AML-193 (cell line): Measurements from ENCODE around the gene PHEX.

ENCODE experiments used
- DNase-seq, 2 experiments: peaks; one replicate each; lab custom pipeline; 2025; lab: John Stamatoyannopoulos, UW

PHEX gene

GRCh38 chrX:22032084-22032483, at the start of gene PHEX:
Gene PHEX, plus strand, starts transcription at chrX:22032325. Its CDS starts 681 bp downstream, at chrX:22033006.
- DNase-seq, result no peak

DNA sequence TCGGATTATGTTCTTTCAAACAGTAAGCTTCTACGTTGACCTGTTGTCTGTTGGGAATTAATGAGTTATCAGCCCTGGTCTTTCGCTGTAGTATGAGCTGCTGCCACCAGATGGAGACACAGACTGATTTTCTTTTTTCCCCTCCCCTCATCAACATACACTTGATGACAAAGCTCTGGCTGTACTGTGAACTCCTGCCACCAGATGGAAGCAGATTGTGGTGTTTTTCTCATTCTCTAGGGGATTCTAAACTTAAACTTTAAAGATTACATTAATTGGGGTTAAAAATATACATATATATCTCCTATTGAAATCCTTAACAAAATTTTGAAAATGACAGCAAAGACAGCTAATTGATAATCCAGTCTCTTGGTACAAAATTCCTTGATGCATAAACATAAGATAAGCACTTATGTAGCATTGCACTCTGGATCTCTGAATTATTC, 46.8 kb upstream of the PHEX start:
- peak; percentile 46 to 50 for DNase-seq

GRCh38 chrX:21986596-21986995, 45.5 kb upstream of the PHEX start:
- DNase-seq, result no peak

GRCh38 chrX:21989384-21989783, 42.7 kb upstream of the PHEX start:
- DNase-seq, result no peak

DNA sequence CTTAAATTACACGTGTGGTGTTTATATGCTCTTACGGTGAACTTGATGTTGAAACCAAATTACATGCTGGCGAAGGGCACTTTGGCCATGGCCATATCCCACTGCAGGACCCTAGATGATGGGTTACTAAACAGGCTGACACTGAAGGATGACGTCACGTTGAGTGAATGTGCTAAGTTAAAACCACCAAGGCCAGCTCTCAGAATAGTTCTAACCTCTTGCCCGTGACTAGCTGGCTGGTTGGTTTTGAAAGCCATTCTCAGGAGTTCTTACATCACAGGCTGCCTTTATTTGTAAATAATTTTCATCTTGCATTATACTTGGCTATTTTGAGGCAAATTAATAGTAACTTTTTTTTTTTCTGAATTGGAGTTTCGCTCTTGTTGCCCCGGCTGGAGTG, 41.3 kb upstream of the PHEX start:
- DNase-seq, result no peak

DNA sequence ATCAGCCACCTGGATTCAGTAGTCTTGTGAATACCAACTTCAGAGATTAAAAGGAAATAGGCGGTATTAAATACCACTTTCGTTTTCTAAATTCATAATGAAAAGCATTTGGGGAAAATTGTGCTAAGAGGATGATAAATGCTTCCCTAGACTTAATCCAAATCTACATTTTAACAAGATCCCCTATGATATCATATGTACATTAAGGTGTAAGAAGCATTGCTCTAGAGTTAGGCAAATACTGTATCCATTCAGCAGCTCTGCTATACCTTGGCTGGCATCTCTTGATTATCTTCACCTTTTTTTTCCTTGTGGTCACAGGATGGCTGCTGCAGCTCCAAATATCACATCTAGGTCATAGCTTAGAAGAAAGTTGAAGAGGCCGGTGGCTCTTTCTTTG, 40.6 kb upstream of the PHEX start:
- DNase-seq, result no peak

DNA sequence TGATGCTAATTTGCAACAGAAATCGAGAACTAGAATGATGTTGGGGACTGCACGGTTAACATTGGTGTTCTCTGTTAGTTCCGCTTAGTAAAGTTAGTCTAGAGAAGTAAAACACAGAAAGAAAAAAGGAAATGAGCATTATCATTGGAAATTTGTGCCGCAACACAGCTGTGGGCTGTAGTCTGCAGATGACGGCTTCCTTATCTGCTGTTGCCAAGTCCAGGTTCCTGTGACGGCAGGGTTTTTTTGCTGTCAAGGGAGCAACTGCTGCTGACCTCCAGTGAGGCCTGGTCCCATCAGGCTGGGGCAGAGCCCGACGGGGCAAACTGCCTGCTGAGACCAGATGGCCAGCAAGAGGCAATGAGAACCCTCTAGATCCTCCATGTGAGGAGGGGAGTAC, 38.9 kb upstream of the PHEX start:
- no peak for DNase-seq

GRCh38 chrX:21996872-21997455, 35.2 kb upstream of the PHEX start:
- peak; percentile 75 to 82 for DNase-seq

- no peak for DNase-seq
Observed at GRCh38 chrX:21998037-21998436, 34.1 kb upstream of the PHEX start.

DNA sequence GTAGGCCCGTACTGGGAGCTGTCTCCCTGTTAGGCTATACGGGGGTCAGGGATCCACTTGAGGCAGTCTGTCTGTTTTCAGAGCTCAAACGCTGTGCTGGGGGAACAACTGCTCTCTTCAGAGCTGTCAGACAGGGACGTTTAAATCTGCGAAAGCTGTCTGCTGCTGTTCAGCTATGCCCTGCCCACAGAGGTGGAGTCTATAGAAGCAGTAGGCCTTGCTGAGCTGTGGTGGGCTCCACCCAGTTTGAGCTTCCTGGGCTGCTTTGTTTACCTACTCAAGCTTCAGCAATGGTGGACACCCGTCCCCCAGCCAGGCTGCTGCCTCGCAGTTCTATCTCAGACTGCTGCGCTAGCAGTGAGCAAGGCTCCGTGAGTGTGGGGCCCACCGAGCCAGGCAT, 27.3 kb upstream of the PHEX start:
- no peak for DNase-seq

GRCh38 chrX:22012051-22012450, 20.1 kb upstream of the PHEX start:
- no peak for DNase-seq

DNA sequence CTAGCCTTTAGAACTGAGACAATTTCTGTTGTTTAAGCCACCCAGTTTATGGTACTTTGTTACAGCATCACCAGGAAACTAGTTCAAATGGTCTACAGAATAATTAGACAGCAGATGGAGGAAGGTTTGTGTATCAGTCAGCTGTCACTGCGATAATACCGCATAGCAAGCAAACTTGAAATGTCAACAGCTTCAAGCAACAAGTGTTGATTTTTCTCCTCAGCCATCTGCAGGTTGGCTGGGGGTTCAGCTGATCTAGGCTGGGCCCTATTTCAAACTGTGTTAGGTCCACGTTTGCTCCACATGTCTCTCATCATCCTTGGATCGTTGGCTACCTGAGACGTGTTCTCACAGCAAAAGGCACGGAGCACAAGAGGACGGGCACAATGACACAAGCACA, 19.2 kb upstream of the PHEX start:
- no peak for DNase-seq

- DNase-seq, result no peak
Observed at GRCh38 chrX:22015139-22015750, 16.9 kb upstream of the PHEX start.

- no peak for DNase-seq
Observed at GRCh38 chrX:22021751-22022324, 10.3 kb upstream of the PHEX start.

DNA sequence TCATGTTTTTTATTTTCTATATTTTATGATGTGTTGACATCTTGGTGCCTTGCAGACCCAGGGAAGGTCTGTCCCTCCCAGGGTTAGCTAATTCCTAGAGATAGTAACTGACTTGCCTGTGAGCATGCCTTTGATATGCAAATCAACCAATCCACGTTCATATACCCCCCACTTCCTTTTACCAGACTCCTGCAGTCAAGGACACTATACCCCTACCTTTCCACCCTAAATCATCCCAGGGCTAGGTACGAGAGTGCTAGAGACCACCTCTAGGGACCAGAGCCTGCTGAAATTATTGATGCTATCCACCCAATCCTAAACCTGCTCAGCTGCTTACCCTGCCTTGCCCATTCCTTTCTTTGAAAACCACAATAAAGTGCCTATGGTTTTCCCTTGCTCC, 7.5 kb upstream of the PHEX start:
- DNase-seq, result no peak

DNA sequence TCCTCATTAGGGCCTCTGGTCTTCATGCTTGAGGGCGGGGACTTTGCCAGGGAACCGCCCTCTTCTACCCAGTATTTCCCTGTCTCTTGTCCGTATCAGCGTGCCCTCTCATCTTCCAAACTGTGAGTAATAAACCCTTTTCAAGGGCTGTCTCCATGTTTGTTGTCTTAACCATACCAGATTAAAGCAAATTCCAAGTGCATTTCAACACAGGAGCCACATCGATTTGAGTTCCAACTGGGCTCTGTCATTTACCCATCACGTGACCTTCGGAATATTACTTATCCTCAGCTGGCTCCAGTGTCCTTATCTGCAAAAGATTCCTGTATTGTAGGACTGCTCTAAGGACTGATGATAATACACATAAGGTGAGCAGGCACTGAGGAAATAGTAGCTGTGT, 6.4 kb upstream of the PHEX start:
- DNase-seq, result no peak

GRCh38 chrX:22026731-22027130, 5.4 kb upstream of the PHEX start:
- no peak for DNase-seq

GRCh38 chrX:22032506-22032905, 381 bp downstream of the PHEX start:
- no peak for DNase-seq

DNA sequence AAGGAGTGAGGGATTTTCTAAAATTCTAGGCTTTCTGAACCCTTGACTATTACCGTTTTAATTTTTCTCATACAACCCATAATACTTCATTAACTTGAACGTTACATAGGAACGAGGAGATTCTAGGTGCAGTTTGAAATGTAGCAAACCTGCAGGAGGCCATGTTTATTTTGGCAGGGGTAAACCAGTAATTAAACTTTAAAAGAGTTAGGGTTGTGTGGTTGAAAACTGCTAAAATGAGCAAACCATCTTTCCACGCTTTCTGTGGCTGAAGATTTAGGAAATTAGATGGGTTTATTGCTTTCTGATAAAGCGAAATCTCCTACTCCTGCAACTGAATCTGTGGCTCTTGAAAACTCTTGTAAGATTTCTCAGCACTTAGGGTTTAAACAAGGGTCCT, 1.7 kb downstream of the PHEX start:
- DNase-seq, result no peak

DNA sequence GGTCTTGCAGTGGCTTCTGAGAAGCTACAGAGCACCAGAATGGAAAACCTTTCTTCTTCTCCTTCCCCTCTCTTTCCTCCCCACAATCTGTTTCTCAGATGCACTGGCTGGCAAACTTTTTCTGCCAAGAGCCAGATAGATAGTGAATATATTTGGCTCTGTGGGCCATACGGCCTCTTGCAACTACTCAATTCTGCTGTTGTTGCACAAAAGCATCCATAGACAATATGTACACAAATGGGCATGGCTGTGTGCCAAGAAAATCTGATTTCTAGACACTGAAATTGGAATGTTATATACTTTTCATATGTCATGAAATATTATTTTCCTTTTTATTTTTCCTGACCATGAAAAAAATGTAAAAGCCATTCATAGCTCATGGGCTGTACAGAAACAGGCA, 3.1 kb downstream of the PHEX start:
- no peak for DNase-seq

DNA sequence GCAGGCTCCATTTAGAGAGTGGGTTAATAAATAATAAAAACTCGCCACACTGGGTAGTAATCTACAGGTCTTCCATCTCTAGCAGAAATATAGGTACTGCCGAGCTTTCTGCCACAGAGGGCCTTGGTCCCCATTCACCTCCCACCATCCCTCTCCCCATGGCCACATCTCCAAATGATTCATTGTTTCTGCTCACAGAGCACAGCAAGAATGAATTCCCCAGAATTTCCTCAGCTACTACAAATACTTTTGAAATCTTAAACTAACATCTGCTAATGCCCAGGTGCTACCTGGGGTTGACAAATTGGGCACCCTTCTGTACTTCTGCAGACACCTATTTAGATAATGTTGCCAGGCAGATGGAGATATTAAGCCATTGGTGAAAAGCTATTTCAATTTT, 5.1 kb downstream of the PHEX start:
- DNase-seq, result no peak

DNA sequence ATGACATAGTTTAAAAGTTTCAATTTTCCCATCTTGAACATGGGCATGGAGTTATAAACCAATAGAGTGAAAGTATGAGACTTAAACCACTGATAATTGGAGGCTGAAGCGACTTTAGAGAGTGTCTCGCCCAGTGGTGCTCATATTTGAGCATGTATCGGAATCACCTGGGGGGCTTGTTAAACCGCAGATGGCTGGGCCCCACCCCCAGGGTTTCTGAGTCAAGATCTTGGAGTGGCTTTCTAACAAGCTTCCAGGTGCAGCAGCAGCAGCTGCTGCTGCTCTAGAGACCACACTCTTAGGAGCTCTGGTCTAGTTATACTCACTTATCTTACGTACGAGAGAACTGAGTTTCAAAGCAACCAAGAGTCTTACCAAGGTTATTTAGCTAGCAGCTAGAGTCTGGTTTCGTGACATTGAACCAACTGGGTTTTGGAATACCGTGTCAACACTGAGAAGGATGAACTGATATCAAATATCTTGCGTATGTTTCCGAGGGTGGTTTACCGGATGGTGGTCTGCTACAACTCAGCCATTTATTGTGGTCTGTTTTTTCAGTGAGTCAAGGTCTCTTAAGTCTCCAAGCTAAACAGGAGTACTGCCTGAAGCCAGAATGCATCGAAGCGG, 5.9 kb downstream of the PHEX start:
- no peak for DNase-seq

GRCh38 chrX:22039541-22039940, 7.4 kb downstream of the PHEX start:
- DNase-seq, result no peak
